ENCODE results near the gene ANO9. TPM values are rescaled to one million over a fixed set of nuclear protein-coding genes. Genes with fewer than 3 reads are reported as not detected.
A peak's percentile ranks its signal among the peaks of the same experiment; 100 is the strongest.
"Not testable (repeated sequence)": the region's sequence is repeated elsewhere in the genome, so short reads cannot be mapped to it uniquely, and the experiment has no call there.

ANO9 gene
- total and polyA plus RNA-seq, 10 donors, result 10.2 to 53.8 (median 26.3) TPM

GRCh38 chr11:405323-405953, 36.4 kb downstream of the ANO9 start:
- WGBS, 5 donors, result 79 to 85% (median 83%) methylated on average over 14 to 17 of the region's 17 CpGs
- H3K4me1 ChIP-seq, result peaks cover 10 to 52% (median 34%) of the 10 kb centered on the region in 6 donors
- H3K4me3 ChIP-seq, result peak overlapping the region in 2 of 8 donors; percentile 51 to 82
- DNase-seq, result no peak
- TF ChIP-seq CTCF (IDR thresholded peaks at IDR 0.05 in 8 of 11, conservative IDR thresholded peaks at IDR 0.05 in 3 of 11) (peak in 1 of 11 experiments; percentile 21), POLR2AphosphoS5 (IDR thresholded peaks at IDR 0.05) (no peak), POLR2A (IDR thresholded peaks at IDR 0.05) (no peak)
- no peaks in the 10 kb centered on the region for H3K9me3 ChIP-seq
- intact Hi-C loops (cut with DNase I; ENCODE audit: low total_unique reads), result loop anchor here (5.0 kb wide), 1 partner anchor 47 kb away; the partner anchor contains the start of gene PTDSS2
- H3K36me3 ChIP-seq, result peaks cover 0 to 12% (median 0%) of the 10 kb centered on the region in 6 donors
- H3K27ac ChIP-seq, result peak overlapping the region in 5 of 8 donors; percentile 80 to 92 (median 87)
- peaks cover 0 to 12% (median 7%) of the 10 kb centered on the region in 7 donors for H3K27me3 ChIP-seq (replicated peaks in 1 of 7)

- peaks cover 0 to 20% (median 14%) of the 10 kb centered on the region in 7 donors for H3K27me3 ChIP-seq (replicated peaks in 1 of 7)
- intact Hi-C loops (cut with DNase I; ENCODE audit: low total_unique reads), result loop anchor here (5.0 kb wide), 1 partner anchor 48 kb away; the partner anchor contains the start of gene PTDSS2
- TF ChIP-seq POLR2A (IDR thresholded peaks at IDR 0.05) (no peak), POLR2AphosphoS5 (IDR thresholded peaks at IDR 0.05) (peak in 1 of 3 donors; percentile 52)
Observed at GRCh38 chr11:404551-405264, 37.1 kb downstream of the ANO9 start.

GRCh38 chr11:403761-404431, 37.9 kb downstream of the ANO9 start:
- Histone ChIP-seq H3K36me3 (peaks cover 0 to 6% (median 0%) of the 10 kb centered on the region in 6 donors), H3K4me1 (peaks cover 7 to 43% (median 25%) of the 10 kb centered on the region in 6 donors), H3K27me3 (replicated peaks in 1 of 7) (peaks cover 0 to 25% (median 19%) of the 10 kb centered on the region in 7 donors), H3K9me3 (no peaks in the 10 kb centered on the region), H3K4me3 (no peak overlapping the region), H3K27ac (no peak overlapping the region)
- peak; percentile 80 for DNase-seq
- WGBS, 5 donors, result 90 to 94% (median 91%) methylated on average over 15 to 27 of the region's 27 CpGs
- intact Hi-C loops (cut with DNase I; ENCODE audit: low total_unique reads), result no loop called here
- peak in 1 of 3 donors; percentile 14 for TF ChIP-seq POLR2AphosphoS5 (IDR thresholded peaks at IDR 0.05)
- TF ChIP-seq POLR2A (IDR thresholded peaks at IDR 0.05), result no peak

More at GRCh38 chr11:404551-405264, 37.1 kb downstream of the ANO9 start:
- no peak overlapping the region for H3K4me3 ChIP-seq
- peak; percentile 74 for DNase-seq
- H3K9me3 ChIP-seq, result no peaks in the 10 kb centered on the region
- WGBS, 5 donors, result 86 to 93% (median 89%) methylated on average over 9 to 14 of the region's 14 CpGs
- peaks cover 10 to 51% (median 31%) of the 10 kb centered on the region in 6 donors for H3K4me1 ChIP-seq
- H3K36me3 ChIP-seq, result peaks cover 0 to 11% (median 0%) of the 10 kb centered on the region in 6 donors
- peak overlapping the region in 1 of 8 donors; percentile 87 for H3K27ac ChIP-seq

- WGBS, 5 donors, result 60 to 93% (median 84%) methylated on average over 35 to 55 of the region's 55 CpGs
- no peak for DNase-seq
- TF ChIP-seq POLR2AphosphoS5 (IDR thresholded peaks at IDR 0.05) (no peak), POLR2A (IDR thresholded peaks at IDR 0.05) (no peak), CTCF (IDR thresholded peaks at IDR 0.05 in 8 of 11, conservative IDR thresholded peaks at IDR 0.05 in 3 of 11) (no peak)
- intact Hi-C loops (cut with DNase I; ENCODE audit: low total_unique reads), result no loop called here
- peaks cover 0 to 6% (median 0%) of the 10 kb centered on the region in 6 donors for H3K36me3 ChIP-seq
- H3K27me3 ChIP-seq (replicated peaks in 1 of 7), result peaks cover 0 to 28% (median 21%) of the 10 kb centered on the region in 7 donors
- H3K4me3 ChIP-seq, result no peak overlapping the region
- no peak overlapping the region for H3K27ac ChIP-seq
- peaks cover 7 to 36% (median 22%) of the 10 kb centered on the region in 6 donors for H3K4me1 ChIP-seq
- H3K9me3 ChIP-seq, result no peaks in the 10 kb centered on the region
Observed at GRCh38 chr11:403021-403760, 38.6 kb downstream of the ANO9 start.

- H3K9me3 ChIP-seq; H3K4me3 ChIP-seq; H3K27ac ChIP-seq; intact Hi-C loops (cut with DNase I; ENCODE audit: low total_unique reads); DNase-seq; H3K36me3 ChIP-seq: not testable (repeated sequence)
- 97% methylated on average over 52 of the region's 52 CpGs; no CpG with 5 or more reads in 4 of the 5 donors for WGBS, 5 donors
- Histone ChIP-seq H3K4me1 (peaks cover 6 to 35% (median 21%) of the 10 kb centered on the region in 6 donors), H3K27me3 (replicated peaks in 1 of 7) (peaks cover 0 to 37% (median 21%) of the 10 kb centered on the region in 7 donors)
Observed at GRCh38 chr11:401196-401595, 40.6 kb downstream of the ANO9 start.

Measured in spleen (tissue), 11 donors.